22Rv1 (cell line): ENCODE measurements around the gene CA5A.
"Not testable (repeated sequence)": the region's sequence is repeated elsewhere in the genome, so short reads cannot be mapped to it uniquely, and the experiment has no call there.

ENCODE experiments used
- ZFX ChIP-seq: fragments of 450-650 bp; IDR thresholded peaks from 2 replicates; pipeline ENCODE4 v1.6.1; 2017; ENCODE audit warnings: antibody characterized with exemption, borderline replicate concordance
- TF ChIP-seq, protein P1 (sequence below): fragments of 450-650 bp; IDR thresholded peaks from 2 replicates; pipeline ENCODE4 v1.5.1; 2017; ENCODE audit warnings: mild to moderate bottlenecking

DNA sequence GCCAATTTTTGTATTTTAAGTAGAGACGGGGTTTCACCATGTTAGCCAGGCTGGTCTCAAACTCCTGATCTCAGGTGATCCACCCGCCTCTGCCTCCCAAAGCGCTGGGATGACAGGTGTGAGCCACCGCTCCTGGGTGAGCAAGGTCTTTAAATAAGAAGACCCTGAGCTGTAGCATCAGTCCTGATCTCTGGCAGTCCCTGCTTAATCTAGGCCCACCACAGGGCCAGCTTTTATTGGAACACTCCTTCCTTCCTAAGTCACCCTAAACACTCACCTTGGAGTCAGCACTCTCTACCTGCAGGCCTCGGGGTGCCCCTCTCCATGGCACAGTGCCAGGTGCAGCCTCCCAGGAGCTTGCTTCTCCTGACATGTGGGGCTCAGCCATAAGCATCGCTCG, 30.8 kb downstream of the CA5A start:
- TF ChIP-seq, protein P1, sequence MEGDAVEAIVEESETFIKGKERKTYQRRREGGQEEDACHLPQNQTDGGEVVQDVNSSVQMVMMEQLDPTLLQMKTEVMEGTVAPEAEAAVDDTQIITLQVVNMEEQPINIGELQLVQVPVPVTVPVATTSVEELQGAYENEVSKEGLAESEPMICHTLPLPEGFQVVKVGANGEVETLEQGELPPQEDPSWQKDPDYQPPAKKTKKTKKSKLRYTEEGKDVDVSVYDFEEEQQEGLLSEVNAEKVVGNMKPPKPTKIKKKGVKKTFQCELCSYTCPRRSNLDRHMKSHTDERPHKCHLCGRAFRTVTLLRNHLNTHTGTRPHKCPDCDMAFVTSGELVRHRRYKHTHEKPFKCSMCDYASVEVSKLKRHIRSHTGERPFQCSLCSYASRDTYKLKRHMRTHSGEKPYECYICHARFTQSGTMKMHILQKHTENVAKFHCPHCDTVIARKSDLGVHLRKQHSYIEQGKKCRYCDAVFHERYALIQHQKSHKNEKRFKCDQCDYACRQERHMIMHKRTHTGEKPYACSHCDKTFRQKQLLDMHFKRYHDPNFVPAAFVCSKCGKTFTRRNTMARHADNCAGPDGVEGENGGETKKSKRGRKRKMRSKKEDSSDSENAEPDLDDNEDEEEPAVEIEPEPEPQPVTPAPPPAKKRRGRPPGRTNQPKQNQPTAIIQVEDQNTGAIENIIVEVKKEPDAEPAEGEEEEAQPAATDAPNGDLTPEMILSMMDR: not testable (repeated sequence)
- not testable (repeated sequence) for TF ChIP-seq ZFX
